ENCODE results near the gene UQCRC1.

GRCh38 chr3:48639944-48640606 lies 30.6 kb upstream of the UQCRC1 start:
- TF ChIP-seq POLR2AphosphoS5 (IDR thresholded peaks at IDR 0.05) (no peak), CTCF (IDR thresholded peaks at IDR 0.05) (no peak)

Measured in breast epithelium (tissue), 3 donors.